DOHH2 (cell line): ENCODE results near the gene BCL2L11.

Experiments
- CTCF ChIP-seq: fragments of 200-600 bp; sonication (generic); IDR thresholded peaks from one replicate; pipeline ENCODE4 v1.5.1; 2014; ENCODE audit warnings: antibody characterized with exemption, mild to moderate bottlenecking, low read depth, low read length; ENCODE audit not compliant: poor library complexity, severe bottlenecking
- EZH2phosphoT487 ChIP-seq: fragments of 200-600 bp; sonication (generic); IDR thresholded peaks from 2 replicates; pipeline ENCODE4 v1.6.1; 2017; ENCODE audit warnings: borderline replicate concordance, mild to moderate bottlenecking, antibody characterized with exemption, low read length, moderate library complexity, mixed read lengths

- TF ChIP-seq CTCF: no peak
- TF ChIP-seq EZH2phosphoT487: no peak
Measured at GRCh38 chr2:111161971-111162370, 41.3 kb downstream of the BCL2L11 start.
